ENCODE measurements around the gene SULT1C2.
"Not testable (repeated sequence)": the region's sequence is repeated elsewhere in the genome, so short reads cannot be mapped to it uniquely, and the experiment has no call there.

Gene SULT1C2

GRCh38 chr2:108288534-108289106 lies at the start of gene SULT1C2:
SULT1C2 (plus strand) TSS chr2:108288895; CDS start chr2:108293668, 4,773 bp downstream.
- DNase-seq, result no peak

- no peak for DNase-seq
Observed at GRCh38 chr2:108239786-108240185, 48.9 kb upstream of the SULT1C2 start, which contains the start of gene SULT1C3. SULT1C3 (plus strand) TSS chr2:108239968; CDS start chr2:108247195, 7,227 bp downstream.

- no peak for DNase-seq
Observed at GRCh38 chr2:108240966-108241365, 47.7 kb upstream of the SULT1C2 start.

GRCh38 chr2:108243566-108243965 lies 45.1 kb upstream of the SULT1C2 start:
- no peak for DNase-seq

GRCh38 chr2:108244667-108245414 lies 43.9 kb upstream of the SULT1C2 start:
- DNase-seq, result no peak

- DNase-seq, result no peak
Observed at GRCh38 chr2:108253106-108253505, 35.6 kb upstream of the SULT1C2 start.

GRCh38 chr2:108257757-108258331 lies 30.9 kb upstream of the SULT1C2 start:
- DNase-seq, result no peak

GRCh38 chr2:108260773-108261172 lies 27.9 kb upstream of the SULT1C2 start:
- no peak for DNase-seq

- no peak for DNase-seq
Observed at GRCh38 chr2:108262036-108262435, 26.7 kb upstream of the SULT1C2 start.

- no peak for DNase-seq
Observed at GRCh38 chr2:108263401-108263800, 25.3 kb upstream of the SULT1C2 start.

GRCh38 chr2:108266218-108266617 lies 22.5 kb upstream of the SULT1C2 start:
- DNase-seq, result no peak

GRCh38 chr2:108267101-108267500 lies 21.6 kb upstream of the SULT1C2 start:
- DNase-seq, result no peak

GRCh38 chr2:108268001-108268400 lies 20.7 kb upstream of the SULT1C2 start:
- no peak for DNase-seq

- no peak for DNase-seq
Observed at GRCh38 chr2:108270346-108270745, 18.3 kb upstream of the SULT1C2 start.

GRCh38 chr2:108270768-108271506 lies 17.8 kb upstream of the SULT1C2 start:
- no peak for DNase-seq

GRCh38 chr2:108271691-108272253 lies 16.9 kb upstream of the SULT1C2 start:
- no peak for DNase-seq

- no peak for DNase-seq
Observed at GRCh38 chr2:108278631-108279030, 10.1 kb upstream of the SULT1C2 start.

GRCh38 chr2:108279468-108279867 lies 9.2 kb upstream of the SULT1C2 start:
- DNase-seq, result no peak

- no peak for DNase-seq
Observed at GRCh38 chr2:108280466-108280865, 8.2 kb upstream of the SULT1C2 start.

GRCh38 chr2:108284566-108284965 lies 4.1 kb upstream of the SULT1C2 start:
- not testable (repeated sequence) for DNase-seq

GRCh38 chr2:108285616-108286015 lies 3.1 kb upstream of the SULT1C2 start:
- no peak for DNase-seq

- no peak for DNase-seq
Observed at GRCh38 chr2:108287169-108287568, 1.5 kb upstream of the SULT1C2 start.

- DNase-seq, result no peak
Observed at GRCh38 chr2:108293850-108294249, 5.2 kb downstream of the SULT1C2 start.

Data from activated naive CD4-positive, alpha-beta T cell treated with anti-CD3 and anti-CD28 coated beads, Interleukin-2, amount 50 U/mL, for 16 hours (primary cell).